GM19463 (cell line): ENCODE results near the gene FOXO3.

Experiments used
- ATAC-seq: cut with Tn5 transposase; IDR thresholded peaks from one replicate; pipeline ENCODE4 v1.9.1; 2021; ENCODE audit warnings: mild to moderate bottlenecking, moderate library complexity; ENCODE audit not compliant: unreplicated experiment

The FOXO3 gene

GRCh38 chr6:108574457-108575141 is 13.9 kb downstream of the FOXO3 start:
- no peak for ATAC-seq

- ATAC-seq: no peak
Measured at GRCh38 chr6:108575905-108576494, 15.3 kb downstream of the FOXO3 start.

- no peak for ATAC-seq
Measured at GRCh38 chr6:108576709-108577108, 16.0 kb downstream of the FOXO3 start.

- ATAC-seq: no peak
Measured at GRCh38 chr6:108578166-108578565, 17.4 kb downstream of the FOXO3 start.

- no peak for ATAC-seq
Measured at GRCh38 chr6:108578595-108579327, 18.0 kb downstream of the FOXO3 start.

- ATAC-seq: no peak
Measured at GRCh38 chr6:108579328-108579721, 18.6 kb downstream of the FOXO3 start.

GRCh38 chr6:108580646-108581045 is 19.9 kb downstream of the FOXO3 start:
- ATAC-seq: no peak

GRCh38 chr6:108581237-108581931 is 20.7 kb downstream of the FOXO3 start:
- no peak for ATAC-seq

- no peak for ATAC-seq
Measured at GRCh38 chr6:108581932-108582475, 21.3 kb downstream of the FOXO3 start.

- ATAC-seq: no peak
Measured at GRCh38 chr6:108582618-108583017, 21.9 kb downstream of the FOXO3 start.

- ATAC-seq: no peak
Measured at GRCh38 chr6:108584323-108584722, 23.6 kb downstream of the FOXO3 start.

- no peak for ATAC-seq
Measured at GRCh38 chr6:108585359-108585758, 24.6 kb downstream of the FOXO3 start.

- no peak for ATAC-seq
Measured at GRCh38 chr6:108585921-108586536, 25.3 kb downstream of the FOXO3 start.

- no peak for ATAC-seq
Measured at GRCh38 chr6:108587258-108588059, 26.7 kb downstream of the FOXO3 start.

- no peak for ATAC-seq
Measured at GRCh38 chr6:108588586-108588985, 27.9 kb downstream of the FOXO3 start.

- ATAC-seq: peak; percentile 59
Measured at GRCh38 chr6:108589244-108589791, 28.6 kb downstream of the FOXO3 start.

GRCh38 chr6:108591040-108591816 is 30.5 kb downstream of the FOXO3 start:
- no peak for ATAC-seq

GRCh38 chr6:108592371-108593337 is 31.9 kb downstream of the FOXO3 start:
- ATAC-seq: peak; percentile 80
